ENCODE measurements around the gene HBEGF. TPM values are rescaled to one million over a fixed set of nuclear protein-coding genes. Genes with fewer than 3 reads are reported as not detected.
"Not testable (repeated sequence)": the region's sequence is repeated elsewhere in the genome, so short reads cannot be mapped to it uniquely, and the experiment has no call there.

The HBEGF gene
- total RNA-seq, 1 donor from 2014 or later = 15.5 TPM

- no peak for DNase-seq (ENCODE audit: low read depth in 2 of 2)
Observed at GRCh38 chr5:140360681-140361479, 14.5 kb upstream of the HBEGF start.

- no peak for DNase-seq (ENCODE audit: low read depth in 2 of 2)
Observed at GRCh38 chr5:140360101-140360500, 13.7 kb upstream of the HBEGF start, which contains the start of gene SLC4A9. Gene SLC4A9, plus strand, starts transcription at chr5:140360194. Its CDS starts 43 bp downstream, at chr5:140360237.

GRCh38 chr5:140358738-140359310 lies 12.4 kb upstream of the HBEGF start:
- peak in 1 of 2 donors; percentile 35 for DNase-seq (ENCODE audit: low read depth in 2 of 2)

- peak; percentile 65 to 87 for DNase-seq (ENCODE audit: low read depth in 2 of 2)
Observed at GRCh38 chr5:140357726-140358093, 11.3 kb upstream of the HBEGF start.

DNA sequence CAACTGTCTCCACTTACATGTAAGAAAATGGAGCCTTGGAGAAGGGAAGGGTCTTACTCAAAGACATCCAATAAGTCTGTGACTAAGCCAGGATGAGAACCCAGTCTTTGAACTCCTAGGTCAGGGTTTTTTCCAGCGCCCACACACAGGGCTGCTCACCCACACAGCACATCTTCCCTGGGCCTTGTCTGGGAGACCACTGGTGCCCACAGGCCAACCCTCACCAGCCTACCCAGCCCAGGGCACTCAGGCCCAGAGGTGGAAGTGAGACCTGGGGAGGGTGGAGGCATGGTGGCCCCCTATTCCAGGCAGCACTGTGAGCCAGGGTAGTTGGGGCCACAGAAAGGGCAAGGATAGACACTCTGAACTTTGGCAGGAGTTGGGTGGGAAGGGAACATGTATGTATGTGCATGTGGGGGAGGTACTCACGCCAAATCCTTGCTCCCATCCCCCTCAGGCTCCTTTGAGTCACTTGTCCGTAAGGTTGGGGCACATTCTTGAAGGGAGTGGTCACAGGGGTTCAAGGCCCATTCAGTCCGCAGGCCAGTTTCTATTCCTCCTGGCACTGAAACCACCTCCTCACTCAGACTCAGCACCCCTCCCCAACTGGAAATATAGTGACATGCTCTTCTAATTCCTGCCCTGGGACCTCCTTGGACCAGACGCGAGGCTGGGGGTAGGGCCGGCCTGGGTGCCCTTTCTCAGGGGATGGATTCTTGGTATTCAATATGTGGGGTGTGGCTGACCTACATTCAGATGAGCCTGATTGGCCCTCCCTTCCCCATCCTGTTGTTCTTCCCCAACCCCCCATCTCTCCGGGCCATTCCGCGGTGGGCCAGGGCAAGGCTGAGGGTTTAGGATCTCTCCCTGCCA lies 10.7 kb upstream of the HBEGF start:
- DNase-seq (ENCODE audit: low read depth in 2 of 2) = no peak

DNA sequence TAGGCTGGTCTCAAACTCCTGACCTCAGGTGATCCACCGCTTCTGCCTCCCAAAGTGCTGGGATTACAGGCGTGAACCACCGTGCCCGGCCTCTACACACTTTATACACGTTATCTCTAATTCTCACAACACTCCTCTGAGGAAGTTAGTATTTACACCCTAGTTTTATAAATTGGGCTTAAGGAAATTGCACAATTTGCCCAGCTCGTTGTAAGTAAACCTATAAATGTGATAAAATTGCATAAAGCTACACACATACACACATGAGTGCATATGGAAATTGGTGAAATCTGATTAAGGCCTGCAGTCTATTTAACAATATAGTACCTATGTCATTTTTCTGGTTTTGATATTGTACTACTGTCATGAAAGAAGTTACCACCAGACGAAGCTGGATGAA lies 9.1 kb upstream of the HBEGF start:
- DNase-seq (ENCODE audit: low read depth in 2 of 2) = no peak

DNA sequence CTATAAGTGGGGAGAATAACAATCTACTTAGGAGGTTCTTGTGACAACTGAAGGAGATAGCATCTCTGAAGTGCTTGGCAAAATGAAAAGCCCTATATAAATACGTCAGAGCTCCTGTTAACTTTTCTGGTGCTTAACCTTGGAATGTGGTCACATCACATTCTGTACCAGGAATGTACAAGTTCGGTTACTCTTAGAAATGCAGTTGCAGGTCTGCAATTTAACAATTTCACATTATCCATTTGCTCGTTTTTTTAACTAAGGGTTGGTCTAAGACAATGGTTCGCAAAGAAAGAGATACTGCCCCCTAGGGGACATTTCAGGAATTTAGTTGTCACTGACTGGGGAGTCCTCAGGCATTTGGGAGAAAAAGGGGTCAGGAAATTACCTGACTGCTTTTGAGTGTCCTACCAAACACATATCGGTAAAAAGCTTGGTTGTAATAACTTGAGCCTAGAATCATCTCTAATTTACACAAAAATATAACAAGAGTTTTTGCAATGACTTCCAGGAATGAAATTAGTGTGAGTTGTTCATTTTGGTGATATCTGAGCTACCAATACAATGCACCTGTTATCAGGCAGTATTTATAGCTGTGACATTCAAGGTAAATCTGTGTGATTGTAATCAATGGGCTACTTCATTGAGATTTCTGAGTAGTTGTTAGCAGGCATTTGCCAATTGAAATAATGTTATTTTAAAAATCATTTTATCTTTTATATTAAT lies 5.4 kb upstream of the HBEGF start:
- peak; percentile 46 to 75 for DNase-seq (ENCODE audit: low read depth in 2 of 2)

DNA sequence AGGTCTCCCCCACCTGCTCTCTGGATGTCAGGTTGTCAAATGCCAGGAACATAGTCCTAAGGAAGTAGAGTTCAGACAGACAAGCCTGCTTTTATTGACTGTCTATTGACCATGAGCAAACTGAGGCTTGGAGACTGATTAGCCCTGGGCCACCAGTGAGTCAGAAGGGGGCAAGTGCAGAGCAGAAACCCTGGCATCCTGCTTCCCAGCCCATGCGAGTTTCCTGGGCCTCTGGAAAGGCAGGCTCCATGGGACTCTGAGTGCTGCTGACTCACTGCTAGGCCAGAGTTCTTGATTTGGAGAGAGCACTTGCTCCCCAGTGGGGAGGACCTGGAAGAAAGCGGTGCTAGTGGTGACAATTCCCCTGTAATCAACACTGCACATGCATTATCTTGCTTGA lies 2.8 kb upstream of the HBEGF start:
- DNase-seq (ENCODE audit: low read depth in 2 of 2) = no peak

GRCh38 chr5:140348104-140348503 lies 1.7 kb upstream of the HBEGF start:
- no peak for DNase-seq (ENCODE audit: low read depth in 2 of 2)

DNA sequence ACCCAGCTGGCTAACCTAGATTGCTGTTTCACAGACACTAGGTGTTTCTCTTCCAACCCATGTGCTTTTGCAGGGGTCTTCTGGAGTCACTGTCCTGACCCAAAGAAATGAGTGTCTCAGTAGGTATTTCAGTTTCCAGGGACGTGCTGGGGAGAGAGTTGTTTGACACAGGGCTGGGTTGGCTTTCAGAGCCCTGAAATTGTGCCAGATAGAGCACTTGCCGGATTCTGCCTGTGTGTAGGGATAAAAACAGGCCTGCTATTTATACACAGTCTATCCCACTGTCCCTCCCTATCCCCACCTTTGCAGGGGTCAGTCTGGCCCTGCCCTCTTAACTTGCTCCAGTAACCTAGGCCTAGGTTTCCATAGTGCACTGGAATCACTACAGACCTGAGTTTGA lies 957 bp upstream of the HBEGF start:
- DNase-seq (ENCODE audit: low read depth in 2 of 2) = no peak

DNA sequence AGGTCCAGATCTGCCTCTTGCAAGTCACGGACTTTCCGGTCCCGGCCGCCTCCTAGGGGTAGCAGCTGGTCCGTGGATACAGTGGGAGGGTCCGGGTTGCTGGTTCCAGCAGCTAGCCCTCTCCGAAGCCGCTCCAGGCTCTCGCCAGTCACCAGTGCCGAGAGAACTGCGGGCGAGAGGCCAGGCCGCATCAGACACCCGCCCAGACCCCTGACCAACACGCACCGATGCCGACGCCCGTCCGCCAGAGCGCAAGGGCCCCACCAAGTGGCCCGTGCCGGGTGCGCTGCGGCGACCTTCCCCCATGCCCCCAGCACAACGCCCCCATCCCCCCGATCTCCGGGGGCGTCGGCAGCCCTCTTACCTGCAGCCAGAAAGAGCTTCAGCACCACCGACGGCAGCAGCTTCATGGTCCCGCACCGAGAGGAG lies 470 bp downstream of the HBEGF start:
- DNase-seq (ENCODE audit: low read depth in 2 of 2) = peak; percentile 50 to 83

- peak in 1 of 2 donors; percentile 61 for DNase-seq (ENCODE audit: low read depth in 2 of 2)
Observed at GRCh38 chr5:140344683-140345423, 1.6 kb downstream of the HBEGF start.

DNA sequence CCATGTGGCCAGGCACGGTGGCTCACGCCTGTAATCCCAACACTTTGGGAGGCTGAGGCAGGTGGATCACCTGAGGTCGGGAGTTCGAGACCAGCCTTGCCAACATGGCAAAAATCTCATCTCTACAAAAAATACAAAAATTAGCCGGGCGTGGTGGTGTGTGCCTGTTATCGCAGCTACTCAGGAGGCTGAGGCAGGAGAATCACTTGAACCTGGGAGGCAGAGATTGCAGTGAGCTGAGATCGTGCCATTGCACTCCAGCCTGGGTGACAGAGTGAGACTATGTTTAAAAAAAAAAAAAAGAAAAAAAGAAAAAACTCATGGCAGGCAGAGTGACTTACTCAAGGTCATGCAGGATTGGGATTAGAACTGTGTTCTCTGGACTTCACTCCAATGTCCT lies 2.6 kb downstream of the HBEGF start:
- not testable (repeated sequence) for DNase-seq (ENCODE audit: low read depth in 2 of 2)

DNA sequence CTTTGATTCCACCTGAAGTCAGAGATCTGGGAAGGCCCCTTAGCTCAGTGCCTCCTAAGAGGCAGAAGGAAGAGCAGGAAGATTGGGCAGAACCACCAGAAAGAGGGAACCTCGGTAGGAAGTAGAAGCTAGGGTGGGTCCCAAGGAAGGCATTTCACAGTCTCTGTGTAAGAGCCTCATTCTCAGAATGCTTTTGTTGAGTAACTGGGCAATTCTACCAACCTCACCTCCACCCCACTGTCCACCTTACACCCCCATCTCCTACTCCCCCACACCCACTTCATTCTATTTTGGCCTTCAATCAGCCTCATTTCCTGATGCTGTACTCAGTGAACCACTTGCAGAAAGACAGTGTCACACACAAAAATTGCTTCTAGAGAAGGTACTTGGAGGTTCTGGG lies 3.5 kb downstream of the HBEGF start:
- no peak for DNase-seq (ENCODE audit: low read depth in 2 of 2)

DNA sequence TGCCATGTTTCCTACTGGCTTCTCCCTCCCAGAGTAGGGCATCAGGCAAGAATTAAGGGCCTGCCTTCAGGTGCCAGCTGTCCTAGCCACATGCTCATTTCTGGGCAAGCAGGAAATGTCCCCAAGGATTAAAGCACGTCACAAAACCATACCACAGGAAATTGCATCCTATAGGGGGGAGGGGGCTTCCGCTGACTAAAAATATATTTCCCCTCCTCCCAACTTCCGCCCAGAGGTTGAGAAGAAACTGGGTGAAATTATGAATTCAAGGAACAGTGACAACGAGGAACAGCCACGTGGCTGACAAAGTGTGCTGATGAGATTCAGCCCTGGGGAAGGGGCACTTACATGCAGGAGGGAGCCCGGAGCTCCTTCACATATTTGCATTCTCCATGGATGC lies 4.1 kb downstream of the HBEGF start:
- DNase-seq (ENCODE audit: low read depth in 2 of 2) = peak in 1 of 2 donors; percentile 30

GRCh38 chr5:140341591-140341990 lies 4.8 kb downstream of the HBEGF start:
- no peak for DNase-seq (ENCODE audit: low read depth in 2 of 2)

DNA sequence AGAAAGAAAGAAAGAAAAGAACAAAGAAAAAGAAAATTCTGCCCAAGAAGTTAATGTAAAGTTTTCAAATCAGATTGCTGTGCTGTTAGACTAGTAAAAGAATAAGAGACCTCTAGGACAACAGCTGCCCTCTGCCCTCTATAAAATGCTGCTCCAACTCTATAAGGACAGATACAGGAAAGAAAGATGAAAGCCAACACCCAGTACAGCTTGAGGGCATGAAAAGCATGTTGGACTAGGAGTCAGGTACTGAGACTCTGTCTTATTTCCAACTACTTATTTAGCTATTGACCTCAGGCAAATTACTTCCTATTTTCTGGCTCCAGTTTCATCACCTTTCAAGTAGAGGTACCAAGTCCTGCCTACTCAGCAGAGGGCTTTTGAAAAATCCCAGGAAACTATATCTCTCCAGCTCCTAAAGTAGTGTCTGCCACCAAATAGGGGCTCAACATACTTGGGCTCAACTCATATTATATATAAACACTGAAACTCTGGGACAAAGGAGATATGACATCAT lies 5.7 kb downstream of the HBEGF start:
- DNase-seq (ENCODE audit: low read depth in 2 of 2) = no peak

DNA sequence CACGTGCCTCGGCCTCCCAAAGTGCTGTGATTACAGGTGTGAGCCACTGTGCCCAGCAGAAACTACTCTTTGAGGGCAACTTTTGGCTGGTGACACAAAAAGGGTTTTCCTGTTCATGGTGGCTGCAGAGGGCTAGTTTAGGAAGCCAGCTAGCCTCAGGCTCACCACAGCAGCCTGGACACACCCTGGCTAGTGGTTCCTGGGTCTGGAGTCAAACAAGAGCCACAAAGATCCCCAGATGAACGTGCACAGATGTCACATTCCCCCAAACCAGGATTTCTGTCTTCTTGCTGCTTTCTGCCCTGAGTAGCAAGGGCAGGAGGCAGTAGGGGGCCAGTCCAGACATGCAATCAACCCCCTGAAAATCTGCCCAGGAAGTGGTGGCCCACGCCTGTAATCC lies 6.8 kb downstream of the HBEGF start:
- DNase-seq (ENCODE audit: low read depth in 2 of 2) = no peak

GRCh38 chr5:140338908-140339307 lies 7.5 kb downstream of the HBEGF start:
- no peak for DNase-seq (ENCODE audit: low read depth in 2 of 2)

DNA sequence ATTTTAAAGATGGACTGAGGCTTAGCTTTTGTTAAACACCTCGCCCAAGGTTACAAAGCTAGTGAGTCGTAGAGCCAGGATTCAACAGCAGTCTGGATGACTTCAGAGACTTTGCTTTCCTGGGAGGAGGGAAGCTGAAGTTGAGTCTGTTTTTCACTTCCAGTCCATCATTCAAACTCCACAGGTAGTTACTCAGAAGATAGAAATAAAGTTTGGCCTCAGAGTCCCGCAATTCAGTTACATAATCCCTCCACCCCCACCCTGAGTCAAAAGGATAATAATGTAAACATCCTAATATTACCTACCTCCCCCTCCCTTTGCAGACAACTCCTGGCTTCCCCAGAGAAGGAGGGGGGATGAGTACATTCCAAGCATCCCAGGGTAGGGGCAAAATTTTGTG lies 8.1 kb downstream of the HBEGF start:
- no peak for DNase-seq (ENCODE audit: low read depth in 2 of 2)

DNA sequence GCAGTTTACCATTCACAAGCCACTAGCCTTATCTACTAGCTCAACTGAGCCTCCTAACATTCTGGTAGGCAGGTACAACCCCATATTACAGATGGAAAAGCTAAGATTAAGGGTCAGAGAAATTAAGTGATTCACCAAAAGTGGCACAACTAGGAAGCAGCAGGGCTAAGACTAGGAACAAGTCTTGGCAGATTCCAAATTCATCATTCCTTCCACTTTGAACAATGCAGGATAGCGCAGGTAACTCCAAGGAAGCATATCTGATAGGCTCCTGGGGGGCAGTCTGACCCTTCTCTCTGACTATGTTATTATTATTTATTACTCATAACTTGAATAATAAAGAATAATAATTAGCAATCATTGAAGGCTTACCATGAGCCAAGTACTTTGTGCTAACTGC lies 8.5 kb downstream of the HBEGF start:
- no peak for DNase-seq (ENCODE audit: low read depth in 2 of 2)

All from dermis microvascular lymphatic vessel endothelial cell (primary cell).